GM12878 (cell line): ENCODE measurements around the gene FSHB. TPM values are rescaled to one million over a fixed set of nuclear protein-coding genes. Genes with fewer than 3 reads are reported as not detected.

Source experiments
- ATAC-seq: fragments of 200-7000 bp; cut with Tn5 transposase; 3 replicates; pipeline ENCODE4 v1.9.1; 2020; ENCODE audit warnings: mild to moderate bottlenecking, moderate library complexity
- BruUV-seq: library from RNA; stranded (reverse); fragments of 400-500 nt; replicated peaks from 2 replicates; lab custom pipeline; 2021; lab: Mats Ljungman, UMichigan
- CTCF ChIA-PET: fragments of 300-600 bp; sonication (Branson Sonifier 250); formaldehyde crosslinking; extraction: SDS; loops from one replicate; lab custom pipeline; 2021; ENCODE audit warnings: inconsistent platforms; lab: Yijun Ruan, JAX
- POLR2A ChIA-PET: fragments of 350-600 bp; formaldehyde crosslinking; extraction: SDS; loops from one replicate; lab custom pipeline; 2021; ENCODE audit warnings: inconsistent platforms; lab: Charles Lee
- RAD21 ChIA-PET: fragments of 300-600 bp; sonication (Branson Sonifier 250); formaldehyde crosslinking; loops from one replicate; lab custom pipeline; 2023; ENCODE audit warnings: antibody characterized with exemption; ENCODE audit not compliant: unreplicated experiment; lab: Charles Lee
- SMC1A ChIA-PET: fragments of 300-600 bp; sonication (Branson Sonifier 250); formaldehyde crosslinking; loops from one replicate; lab custom pipeline; 2023; ENCODE audit not compliant: unreplicated experiment, uncharacterized antibody; lab: Charles Lee
- DNase-seq: peaks from one replicate; pipeline ENCODE4 v3.0.0-alpha.2; 2011; ENCODE audit warnings: low read depth, low spot score
- FAIRE-seq: peaks from 3 replicates; lab custom pipeline; 2011; peaks lifted over from hg19 to GRCh38; lab: Jason Lieb, UNC
- H2AFZ ChIP-seq: 2 replicates; pipeline ENCODE4 v1.6.0; 2011; ENCODE audit warnings: low read depth, low read length, control low read depth; ENCODE audit not compliant: control insufficient read depth
- H3K27ac ChIP-seq: 2 replicates; pipeline ENCODE4 v1.5.1; 2011; ENCODE audit warnings: control low read depth; ENCODE audit not compliant: control insufficient read depth, insufficient read depth
- H3K27me3 ChIP-seq, 2 experiments: replicated peaks in 1 of 2; 2 replicates each; pipeline versions ENCODE4 v1.6.0 to v1.6.1; 2011; ENCODE audit warnings: low read length in 1 of 2; ENCODE audit not compliant: control insufficient read depth in 2 of 2, insufficient read depth in 2 of 2
- H3K36me3 ChIP-seq, 2 experiments: 2 replicates each; pipeline ENCODE4 v1.5.1; 2011; ENCODE audit warnings: low read length in 1 of 2; ENCODE audit not compliant: control insufficient read depth in 2 of 2, insufficient read depth in 2 of 2
- H3K4me1 ChIP-seq: 2 replicates; pipeline ENCODE4 v1.6.1; 2011; ENCODE audit warnings: mild to moderate bottlenecking, low read length, moderate library complexity, mixed read lengths; ENCODE audit not compliant: control insufficient read depth, insufficient read depth
- H3K4me2 ChIP-seq: 2 replicates; pipeline ENCODE4 v1.6.0; 2011; ENCODE audit warnings: control low read depth; ENCODE audit not compliant: control insufficient read depth, insufficient read depth
- H3K4me3 ChIP-seq: fragments of 200-600 bp; sonication (generic); 2 replicates; pipeline ENCODE4 v1.5.1; 2016
- H3K79me2 ChIP-seq: 2 replicates; pipeline ENCODE4 v1.6.0; 2011; ENCODE audit warnings: low read length; ENCODE audit not compliant: control insufficient read depth, insufficient read depth
- H3K9ac ChIP-seq: 2 replicates; pipeline ENCODE4 v1.8.0; 2011; ENCODE audit warnings: low read length, control low read depth, mixed read lengths; ENCODE audit not compliant: control insufficient read depth, insufficient read depth
- H3K9me3 ChIP-seq: replicated peaks from 3 replicates; pipeline ENCODE4 v1.5.1; 2011; ENCODE audit warnings: mild to moderate bottlenecking, low read length; ENCODE audit not compliant: control insufficient read depth, insufficient read depth
- H4K20me1 ChIP-seq: 2 replicates; pipeline ENCODE4 v1.6.0; 2011; ENCODE audit not compliant: control insufficient read depth, insufficient read depth
- BCL3 ChIP-seq: IDR thresholded peaks from 2 replicates; pipeline ENCODE4 v1.6.1; 2011; ENCODE audit warnings: borderline replicate concordance, low read depth, mild to moderate bottlenecking, moderate library complexity, low read length; ENCODE audit not compliant: insufficient read depth, poor library complexity, severe bottlenecking
- CEBPZ ChIP-seq: fragments of 150-350 bp; IDR thresholded peaks from 2 replicates; pipeline ENCODE4 v1.6.1; 2016; ENCODE audit warnings: low read depth, low read length
- CHD1 ChIP-seq: IDR thresholded peaks from 2 replicates; pipeline ENCODE4 v1.6.1; 2012; ENCODE audit warnings: low read depth, low read length, improper control_type of control experiment
- CHD2 ChIP-seq: IDR thresholded peaks from 2 replicates; pipeline ENCODE4 v1.6.1; 2011; ENCODE audit warnings: low read depth, low read length, improper control_type of control experiment, borderline replicate concordance
- CHD4 ChIP-seq: fragments of 200-600 bp; sonication (generic); IDR thresholded peaks from 2 replicates; pipeline ENCODE4 v1.6.1; 2016; ENCODE audit warnings: mild to moderate bottlenecking
- HDGF ChIP-seq: fragments of 450-650 bp; IDR thresholded peaks from 2 replicates; pipeline ENCODE4 v1.6.1; 2016; ENCODE audit warnings: antibody characterized with exemption
- KDM1A ChIP-seq: fragments of 200-600 bp; sonication (generic); IDR thresholded peaks from 2 replicates; pipeline ENCODE4 v1.6.1; 2016; ENCODE audit warnings: borderline replicate concordance
- LARP7 ChIP-seq: fragments of 450-650 bp; IDR thresholded peaks from 2 replicates; pipeline ENCODE4 v1.6.1; 2017; ENCODE audit warnings: mild to moderate bottlenecking
- NFYA ChIP-seq: IDR thresholded peaks from 2 replicates; pipeline ENCODE4 v1.6.1; 2011; ENCODE audit warnings: low read depth, mild to moderate bottlenecking, low read length, improper control_type of control experiment, borderline replicate concordance
- SUPT20H ChIP-seq: IDR thresholded peaks from 2 replicates; pipeline ENCODE4 v1.6.1; 2011; ENCODE audit warnings: low read depth, mild to moderate bottlenecking, low read length, moderate library complexity, borderline replicate concordance; ENCODE audit not compliant: control insufficient read depth
- TBL1XR1 ChIP-seq: IDR thresholded peaks from 2 replicates; pipeline ENCODE4 v1.6.1; 2012; ENCODE audit warnings: low read depth, low read length, improper control_type of control experiment
- WGBS: methylation state at CpG from one replicate; pipeline ENCODE4 v1.1.6; 2016; ENCODE audit warnings: low lambda C conversion rate; ENCODE audit not compliant: insufficient replicate concordance, insufficient coverage; ENCODE audit errors: missing lambda C conversion rate; 5-methylcytosine and 5-hydroxymethylcytosine counted together
- in situ Hi-C: fragments of 300-500 bp; cut with MboI; formaldehyde crosslinking; loops from 9 replicates; pipeline ENCODE4 v1.14.3; 2018; ENCODE audit warnings: mixed read lengths
- intact Hi-C: fragments of 100-400 bp; cut with micrococcal nuclease; formaldehyde crosslinking; loops from one replicate; pipeline ENCODE4 v1.14.2; 2022; ENCODE audit not compliant: unreplicated experiment
- polyA plus RNA-seq, 11 experiments: library from polyadenylated mRNA; depleted of rRNA in 4 of 11; unstranded in 6 of 11; stranded (reverse) in 5 of 11; fragments of >200 nt; fragmentation: Nextera tagmentation in 4 of 11; fragmentation: Illumina TruSeq in 1 of 11; extraction: Ambion mirVana in 4 of 11; extraction: Trizol in 1 of 11; gene quantifications; 1 replicate in 1 of 11; 2 replicates in 10 of 11; pipeline versions ENCODE4 v1.2.1 to v1.2.3, GENCODE V29; 2011 to 2016; ENCODE audit warnings: inconsistent platforms in 2 of 11, missing spikeins in 2 of 11, low read depth in 1 of 11
- total RNA-seq, 4 experiments: library from RNA; depleted of rRNA in 3 of 4; stranded (reverse); fragments of >200 nt in 3 of 4; fragmentation: Illumina TruSeq in 1 of 4; extraction: Trizol in 1 of 4; gene quantifications; 2 replicates each; pipeline versions ENCODE4 v1.2.1 to v1.2.3, GENCODE V29; 2013 to 2021
- TF ChIP-seq, protein P1 (sequence below): fragments of 450-650 bp; formaldehyde crosslinking; IDR thresholded peaks from 2 replicates; pipeline ENCODE4 v1.5.0; 2022; ENCODE audit warnings: mild to moderate bottlenecking, missing genetic modification characterization
- TF ChIP-seq, protein P2 (sequence below): fragments of 150-350 bp; IDR thresholded peaks from 2 replicates; pipeline ENCODE4 v1.6.1; 2014; ENCODE audit warnings: mild to moderate bottlenecking, low read depth, low read length

FSHB gene
- total and polyA plus RNA-seq, 10 of the 15 experiments (the other 5 are each of a cell fraction or from before 2014, with no cell fraction given) = not detected

GRCh38 chr11:30216534-30216933 is 14.3 kb upstream of the FSHB start (continued):
- TF ChIP-seq CEBPZ = no peak

DNA sequence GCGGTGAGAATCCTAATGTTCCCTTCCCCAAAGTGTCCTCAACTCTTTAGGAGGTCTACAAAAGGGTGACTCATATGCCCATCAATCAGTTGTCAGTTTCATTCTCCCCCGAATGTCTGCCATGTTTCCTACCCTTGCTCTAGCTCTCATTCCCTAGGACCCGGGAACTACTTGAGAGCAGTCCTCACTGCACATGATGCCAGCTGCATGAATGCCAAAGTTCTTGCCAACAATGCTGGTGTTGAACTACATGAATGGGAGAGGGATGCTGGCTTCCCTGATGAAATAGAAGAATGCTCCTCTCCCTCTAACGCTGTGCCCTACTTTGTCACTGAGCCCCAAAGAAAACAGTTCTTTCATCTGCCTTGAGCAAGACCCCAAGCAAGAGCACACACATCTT is 12.5 kb upstream of the FSHB start:
- ChIA-PET CTCF (interaction anchor here (1.1 to 1.9 kb wide), 3 partner anchors 22 to 90 kb away, joined by 4 to 8 read pairs (median 6); no protein-coding TSS in a partner anchor), SMC1A (interaction anchor here (0.6 to 1.1 kb wide), 2 partner anchors 16 to 214 kb away, joined by 3 read pairs; no protein-coding TSS in a partner anchor), POLR2A (no interaction called here), RAD21 (interaction anchor here (1.3 kb wide), 1 partner anchor 96 kb away, joined by 3 read pairs; no protein-coding TSS in a partner anchor)
- H2AFZ ChIP-seq = no peak overlapping the region
- H3K9ac ChIP-seq = no peak overlapping the region
- 50% methylated on average over 4 of the region's 4 CpGs for WGBS
- no peak for FAIRE-seq
- no peak overlapping the region for H3K4me3 ChIP-seq
- no peaks in the 10 kb centered on the region for H3K36me3 ChIP-seq
- H3K4me1 ChIP-seq = no peaks in the 10 kb centered on the region
- in situ Hi-C loops (no loop called here), intact Hi-C loops (no loop called here)
- no peak for ATAC-seq
- H3K4me2 ChIP-seq = no peak overlapping the region
- H4K20me1 ChIP-seq = no peaks in the 10 kb centered on the region
- DNase-seq = no peak
- no TSS peak for BruUV-seq
- H3K27me3 ChIP-seq = no peaks in the 10 kb centered on the region; a peak in 1 of 4 replicates
- no peaks in the 10 kb centered on the region for H3K9me3 ChIP-seq
- H3K27ac ChIP-seq = no peak overlapping the region
- H3K79me2 ChIP-seq = no peaks in the 10 kb centered on the region
- TF ChIP-seq TBL1XR1 (no peak), HDGF (no peak), LARP7 (no peak), CHD2 (no peak), KDM1A (no peak), NFYA (no peak), SUPT20H (no peak), CHD4 (no peak), CHD1 (no peak), BCL3 (no peak)
- TF ChIP-seq, protein P1, sequence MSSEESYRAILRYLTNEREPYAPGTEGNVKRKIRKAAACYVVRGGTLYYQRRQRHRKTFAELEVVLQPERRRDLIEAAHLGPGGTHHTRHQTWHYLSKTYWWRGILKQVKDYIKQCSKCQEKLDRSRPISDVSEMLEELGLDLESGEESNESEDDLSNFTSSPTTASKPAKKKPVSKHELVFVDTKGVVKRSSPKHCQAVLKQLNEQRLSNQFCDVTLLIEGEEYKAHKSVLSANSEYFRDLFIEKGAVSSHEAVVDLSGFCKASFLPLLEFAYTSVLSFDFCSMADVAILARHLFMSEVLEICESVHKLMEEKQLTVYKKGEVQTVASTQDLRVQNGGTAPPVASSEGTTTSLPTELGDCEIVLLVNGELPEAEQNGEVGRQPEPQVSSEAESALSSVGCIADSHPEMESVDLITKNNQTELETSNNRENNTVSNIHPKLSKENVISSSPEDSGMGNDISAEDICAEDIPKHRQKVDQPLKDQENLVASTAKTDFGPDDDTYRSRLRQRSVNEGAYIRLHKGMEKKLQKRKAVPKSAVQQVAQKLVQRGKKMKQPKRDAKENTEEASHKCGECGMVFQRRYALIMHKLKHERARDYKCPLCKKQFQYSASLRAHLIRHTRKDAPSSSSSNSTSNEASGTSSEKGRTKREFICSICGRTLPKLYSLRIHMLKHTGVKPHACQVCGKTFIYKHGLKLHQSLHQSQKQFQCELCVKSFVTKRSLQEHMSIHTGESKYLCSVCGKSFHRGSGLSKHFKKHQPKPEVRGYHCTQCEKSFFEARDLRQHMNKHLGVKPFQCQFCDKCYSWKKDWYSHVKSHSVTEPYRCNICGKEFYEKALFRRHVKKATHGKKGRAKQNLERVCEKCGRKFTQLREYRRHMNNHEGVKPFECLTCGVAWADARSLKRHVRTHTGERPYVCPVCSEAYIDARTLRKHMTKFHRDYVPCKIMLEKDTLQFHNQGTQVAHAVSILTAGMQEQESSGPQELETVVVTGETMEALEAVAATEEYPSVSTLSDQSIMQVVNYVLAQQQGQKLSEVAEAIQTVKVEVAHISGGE = no peak
- TF ChIP-seq, protein P2, sequence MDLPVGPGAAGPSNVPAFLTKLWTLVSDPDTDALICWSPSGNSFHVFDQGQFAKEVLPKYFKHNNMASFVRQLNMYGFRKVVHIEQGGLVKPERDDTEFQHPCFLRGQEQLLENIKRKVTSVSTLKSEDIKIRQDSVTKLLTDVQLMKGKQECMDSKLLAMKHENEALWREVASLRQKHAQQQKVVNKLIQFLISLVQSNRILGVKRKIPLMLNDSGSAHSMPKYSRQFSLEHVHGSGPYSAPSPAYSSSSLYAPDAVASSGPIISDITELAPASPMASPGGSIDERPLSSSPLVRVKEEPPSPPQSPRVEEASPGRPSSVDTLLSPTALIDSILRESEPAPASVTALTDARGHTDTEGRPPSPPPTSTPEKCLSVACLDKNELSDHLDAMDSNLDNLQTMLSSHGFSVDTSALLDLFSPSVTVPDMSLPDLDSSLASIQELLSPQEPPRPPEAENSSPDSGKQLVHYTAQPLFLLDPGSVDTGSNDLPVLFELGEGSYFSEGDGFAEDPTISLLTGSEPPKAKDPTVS = no peak
